DMS153 treated with DMSO at 0.1 percent for 48 hours (cell line): Measurements from ENCODE around the gene TALDO1.

Experiments used
- DNase-seq: peaks from one replicate; lab custom pipeline; 2025; ENCODE audit not compliant: unreplicated experiment; lab: John Stamatoyannopoulos, UW

The TALDO1 gene

DNA sequence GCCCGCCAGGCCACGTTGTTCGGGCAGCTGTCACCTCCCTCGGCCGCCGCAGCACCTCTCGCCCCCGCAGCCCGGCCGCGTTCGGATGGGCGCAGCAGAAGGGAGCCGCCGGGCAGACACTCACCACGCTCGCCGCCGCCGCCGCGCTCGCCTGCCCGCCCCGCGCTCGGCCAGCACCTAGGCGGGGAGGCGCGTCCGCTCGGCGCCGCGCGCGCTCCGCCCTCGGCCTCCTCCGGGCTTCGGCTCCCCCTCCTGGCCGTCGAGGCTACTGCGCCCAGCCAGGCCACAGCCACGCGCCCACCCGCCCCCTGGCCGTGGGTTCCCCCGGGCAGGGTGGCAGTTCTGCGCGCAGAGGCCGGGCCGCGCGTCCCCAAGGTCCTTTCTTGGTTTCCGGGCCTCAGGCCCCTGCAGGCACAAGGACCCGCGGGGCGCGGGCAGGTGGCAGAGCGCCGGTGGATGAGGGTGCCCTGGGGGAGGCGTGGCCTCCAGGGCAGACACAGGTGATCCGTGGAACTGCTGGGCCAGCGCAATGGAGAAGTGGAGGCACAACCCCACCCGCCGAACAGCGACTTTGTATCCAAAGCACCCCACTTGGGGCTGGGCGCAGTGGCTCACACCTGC is 50.9 kb downstream of the TALDO1 start, which contains the start of gene SLC25A22:
TSS of gene SLC25A22 (minus strand) at position 189 of the 621 bp plus-strand sequence. CDS start 3,275 bp downstream, outside the sequence.
- peak; percentile 54 for DNase-seq

DNA sequence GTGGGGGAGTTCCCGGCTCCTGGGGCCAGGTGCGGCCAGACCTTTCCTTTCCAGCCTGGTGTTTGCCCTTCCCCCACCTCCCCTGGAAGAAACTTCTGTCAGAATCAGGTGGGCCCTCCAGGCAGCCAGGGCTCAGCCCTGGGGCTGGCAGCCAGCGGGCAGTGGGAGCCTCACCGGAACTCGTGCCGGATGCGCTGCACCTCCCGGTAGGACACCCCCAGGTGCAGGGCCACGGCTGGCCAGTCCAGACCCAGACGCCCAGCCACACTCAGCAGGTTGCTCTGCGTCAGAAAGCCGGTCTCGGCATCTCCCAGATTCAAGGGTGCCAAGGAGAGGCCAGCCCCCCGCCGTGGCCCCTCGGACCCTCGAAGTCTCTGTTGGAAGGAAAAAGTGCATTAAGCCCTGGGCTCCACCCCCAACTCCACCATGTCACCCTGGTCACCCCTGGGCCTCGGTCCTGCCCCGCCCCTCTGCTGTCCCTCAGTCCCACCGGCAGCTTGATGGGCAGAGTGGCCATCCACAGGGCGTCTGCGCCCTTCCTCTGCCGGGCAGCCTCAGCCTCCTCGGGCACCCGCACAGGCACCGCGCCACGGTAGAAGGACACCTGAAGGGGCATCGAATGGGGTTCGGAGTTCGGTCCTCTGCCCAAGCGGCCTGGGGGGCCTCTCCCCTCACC is 52.5 kb downstream of the TALDO1 start:
- no peak for DNase-seq

DNA sequence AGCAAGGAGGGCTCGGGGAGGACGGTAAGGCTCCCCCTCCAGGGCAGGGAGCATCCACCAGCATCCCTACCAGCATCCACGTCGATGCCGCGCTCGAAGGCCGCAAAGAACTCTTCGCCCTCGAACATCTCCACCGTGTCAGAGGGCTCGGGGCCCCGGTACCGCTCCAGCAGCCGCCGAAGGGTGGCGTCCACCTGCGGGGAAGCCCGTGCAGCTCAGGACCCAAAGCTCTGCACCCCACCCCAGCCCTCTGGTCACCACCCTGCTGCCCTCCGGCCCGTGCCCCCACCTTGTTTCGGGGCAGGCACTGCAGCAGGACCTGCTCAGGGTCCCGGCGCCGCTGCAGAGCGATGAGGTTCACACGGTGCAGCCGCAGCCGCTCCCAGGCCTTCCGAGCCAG is 53.2 kb downstream of the TALDO1 start:
- no peak for DNase-seq

DNA sequence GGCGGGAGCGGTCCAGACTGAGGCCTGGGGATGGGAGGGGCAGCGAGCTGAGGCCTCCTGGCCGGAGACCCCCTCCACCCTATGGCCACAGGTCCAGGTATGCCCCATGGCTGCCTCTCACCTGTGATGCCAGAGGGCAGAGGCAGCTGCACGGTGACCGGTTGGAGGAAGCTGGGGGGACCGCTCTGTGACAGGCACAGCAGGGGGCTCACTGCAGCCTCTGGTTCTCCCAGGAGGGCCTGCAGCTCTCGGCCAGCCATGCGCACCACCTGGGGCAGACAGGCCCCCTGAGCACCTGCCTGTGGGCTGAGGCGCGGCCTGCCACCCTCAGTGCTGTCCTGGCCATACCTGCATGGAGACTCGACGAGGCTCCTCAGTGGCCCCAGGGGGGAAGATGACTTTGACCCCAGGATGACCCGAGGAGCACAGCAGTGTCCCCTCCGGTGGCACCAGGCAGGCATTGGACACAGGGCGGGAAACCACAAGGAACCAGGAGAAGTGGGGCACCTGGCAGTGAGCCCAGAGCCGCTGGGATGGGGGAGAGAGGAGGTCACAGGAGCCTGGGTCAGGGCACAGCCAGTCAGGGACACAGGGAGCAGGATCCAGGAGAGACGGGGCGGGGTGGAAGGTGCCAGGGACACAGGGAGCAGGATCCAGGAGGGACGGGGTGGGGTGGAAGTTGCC is 54.0 kb downstream of the TALDO1 start:
- DNase-seq: no peak

DNA sequence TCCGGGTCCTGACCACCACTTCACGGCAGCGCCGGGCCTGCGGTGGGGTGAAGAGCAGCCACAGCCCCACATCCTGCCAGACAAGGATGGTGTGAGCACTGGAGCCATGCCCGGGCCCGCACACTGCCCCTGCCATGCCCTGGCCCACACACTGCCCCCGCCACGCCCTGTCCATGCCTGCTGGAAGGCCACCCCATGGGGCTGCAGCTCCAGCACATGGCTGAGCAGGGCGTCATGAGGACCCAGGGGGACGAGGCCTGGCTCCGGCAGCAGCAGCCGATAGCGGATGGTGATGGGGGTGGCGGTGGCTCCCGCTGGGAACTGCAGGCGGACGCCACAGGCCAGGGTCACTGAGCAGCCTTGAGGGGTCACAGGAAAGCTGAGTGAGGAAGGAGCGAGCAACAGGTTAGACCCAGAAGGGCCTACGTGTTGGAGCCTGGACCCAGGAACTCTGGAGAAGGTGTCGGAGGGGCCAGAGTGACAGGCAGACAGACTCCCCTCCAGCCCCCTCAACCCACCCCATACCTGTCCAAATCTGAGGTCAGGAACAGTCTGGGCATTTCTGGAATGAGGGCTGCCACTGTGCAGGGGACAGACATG is 54.9 kb downstream of the TALDO1 start:
- no peak for DNase-seq

DNA sequence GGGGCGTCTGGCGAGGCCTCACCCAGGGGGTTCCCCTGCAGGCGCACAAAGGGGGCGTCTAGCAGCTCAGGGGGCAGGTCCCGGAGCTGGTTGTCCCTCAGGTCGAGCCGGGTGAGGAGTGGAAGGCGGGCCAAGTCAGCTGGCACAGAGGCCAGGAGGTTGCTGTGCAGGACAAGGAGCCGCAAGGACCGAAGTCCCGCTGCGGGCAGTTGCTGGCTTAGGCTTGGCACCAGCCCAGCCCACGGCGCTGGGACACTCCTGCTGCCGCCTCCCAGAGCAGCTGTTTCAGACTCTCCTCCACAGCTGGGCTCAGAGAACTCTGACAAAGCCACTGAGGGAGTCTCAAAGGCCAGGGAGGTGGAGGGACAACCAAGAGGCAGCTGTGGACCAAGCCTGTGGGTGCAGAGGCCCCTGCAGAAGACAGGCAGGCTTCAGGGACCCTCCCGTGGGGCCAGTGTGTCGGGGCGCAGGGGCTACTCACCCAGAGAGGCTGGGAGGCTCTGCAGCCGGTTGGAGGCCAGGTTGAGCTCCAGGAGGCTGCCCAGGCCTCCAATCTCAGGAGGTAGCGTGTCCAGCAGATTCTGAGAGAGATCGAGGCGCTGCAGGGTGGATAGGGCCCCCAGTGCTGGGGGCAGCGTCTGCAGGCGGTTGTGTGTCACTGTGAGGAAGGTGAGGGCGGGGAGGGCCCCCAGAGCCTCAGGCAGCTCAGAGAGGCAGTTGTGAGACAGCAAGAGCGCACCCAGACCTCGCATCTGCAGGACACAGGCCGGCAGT is 55.6 kb downstream of the TALDO1 start:
- no peak for DNase-seq

DNA sequence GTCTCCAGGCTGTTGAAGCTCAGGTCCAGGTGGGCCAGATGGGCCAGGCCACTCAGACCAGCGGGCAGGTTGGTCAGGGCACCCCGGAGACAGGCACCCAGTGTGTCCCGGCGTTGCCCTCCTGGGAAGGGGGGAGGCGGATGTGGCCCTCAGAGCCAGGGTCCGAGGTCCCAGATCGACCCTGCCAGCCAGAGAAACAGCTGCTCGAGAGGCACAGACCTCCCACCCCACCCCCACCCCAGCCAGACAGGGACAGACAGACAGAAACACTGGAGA is 56.1 kb downstream of the TALDO1 start:
- DNase-seq: no peak

DNA sequence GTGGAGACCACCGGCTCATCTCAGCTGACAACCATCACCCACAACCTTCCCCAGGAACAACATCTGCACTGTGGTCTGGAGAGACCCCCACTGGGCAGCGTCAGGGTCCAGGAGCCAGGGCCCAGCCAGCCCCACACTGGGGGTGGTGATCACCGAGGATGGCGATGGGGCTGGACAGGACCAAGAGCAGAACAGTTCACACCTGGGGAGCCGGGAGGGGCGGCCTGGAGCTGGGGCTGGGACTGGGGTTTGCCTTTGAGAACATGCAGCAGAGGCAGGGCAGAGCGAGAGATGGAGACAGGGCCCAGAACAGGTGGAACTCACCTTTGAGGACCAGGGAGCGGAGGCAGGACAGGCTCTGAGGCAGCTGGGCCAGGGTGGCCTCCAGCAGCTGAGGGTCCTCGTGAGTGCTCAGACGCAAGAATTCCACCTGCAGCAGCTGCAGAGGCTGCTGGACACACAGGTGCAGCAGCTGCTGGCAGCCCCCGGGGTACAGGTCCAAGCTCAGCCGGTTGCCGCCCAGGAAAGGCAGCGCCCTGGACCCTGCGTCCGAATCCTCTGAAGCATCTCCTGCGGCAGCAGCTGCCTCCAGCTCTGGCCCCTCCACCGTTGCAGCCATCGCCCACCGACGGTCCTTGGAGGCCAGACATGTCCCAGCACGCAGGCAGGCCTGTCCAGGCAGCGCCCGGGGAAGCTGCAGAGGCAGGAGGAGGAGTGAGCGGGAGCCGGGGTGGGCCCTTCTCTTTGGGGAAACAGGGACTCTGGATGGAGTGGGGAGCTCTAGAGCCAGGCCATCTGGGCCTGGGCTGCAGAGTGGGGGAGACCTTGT is 56.7 kb downstream of the TALDO1 start:
- DNase-seq: no peak

DNA sequence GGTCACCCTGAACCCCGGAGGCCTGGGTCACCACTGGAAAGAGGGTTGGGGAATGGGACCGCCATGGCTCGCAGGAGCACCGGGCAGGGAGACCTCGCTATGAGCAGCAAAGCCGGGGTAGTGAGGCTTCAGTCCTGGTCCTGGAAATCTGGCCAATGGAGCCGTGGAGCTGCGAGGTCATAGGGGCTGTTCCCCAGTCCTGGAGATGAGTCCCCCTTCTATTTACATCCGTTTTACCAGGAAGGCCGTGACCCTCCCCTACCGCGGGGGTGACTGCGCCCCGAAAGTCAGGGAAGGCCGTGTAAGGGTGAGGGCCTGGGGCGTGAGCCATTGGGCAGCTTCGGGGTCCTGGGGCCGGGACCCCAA is 57.3 kb downstream of the TALDO1 start:
- no peak for DNase-seq

DNA sequence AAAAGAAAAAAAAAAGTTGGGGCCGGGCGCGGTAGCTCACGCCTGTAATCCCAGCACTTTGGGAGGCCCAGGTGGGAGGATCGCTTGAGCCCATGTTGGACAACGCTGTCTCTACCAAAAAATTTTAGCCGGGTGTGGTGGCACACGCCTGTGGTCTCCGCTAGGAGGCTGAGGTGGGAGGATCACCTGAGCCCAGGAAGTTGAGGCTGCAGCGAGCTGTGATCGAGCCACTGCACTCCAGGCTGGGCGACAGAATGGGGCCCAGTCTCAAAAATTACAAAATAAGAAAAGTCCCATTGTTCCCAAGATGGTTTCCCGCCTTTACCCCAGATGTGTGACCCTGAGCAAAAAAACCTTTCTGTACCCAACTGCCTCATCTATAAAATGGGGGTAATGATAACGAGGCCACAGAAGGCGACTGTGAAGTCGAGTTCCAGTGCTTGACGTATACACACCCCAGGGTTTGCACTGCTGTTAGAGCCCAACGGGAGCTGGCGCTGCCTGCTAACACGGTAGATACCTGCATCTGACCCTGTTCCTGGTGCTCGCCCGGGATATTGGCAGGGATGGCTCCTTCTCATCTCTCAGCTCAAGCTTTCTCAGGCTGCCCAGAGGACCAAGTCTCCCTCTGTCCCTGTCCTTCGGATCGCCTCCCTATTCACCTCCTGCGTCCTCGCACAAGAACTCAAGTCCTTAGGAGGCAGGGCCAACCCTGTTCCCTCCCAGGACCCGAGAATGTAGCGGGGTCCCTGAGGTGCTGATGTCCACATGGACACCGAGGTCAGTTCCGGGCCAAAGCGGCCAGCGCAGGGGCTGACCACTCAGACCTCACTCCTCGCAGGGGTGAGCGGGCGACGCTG is 61.4 kb downstream of the TALDO1 start:
- DNase-seq: no peak

DNA sequence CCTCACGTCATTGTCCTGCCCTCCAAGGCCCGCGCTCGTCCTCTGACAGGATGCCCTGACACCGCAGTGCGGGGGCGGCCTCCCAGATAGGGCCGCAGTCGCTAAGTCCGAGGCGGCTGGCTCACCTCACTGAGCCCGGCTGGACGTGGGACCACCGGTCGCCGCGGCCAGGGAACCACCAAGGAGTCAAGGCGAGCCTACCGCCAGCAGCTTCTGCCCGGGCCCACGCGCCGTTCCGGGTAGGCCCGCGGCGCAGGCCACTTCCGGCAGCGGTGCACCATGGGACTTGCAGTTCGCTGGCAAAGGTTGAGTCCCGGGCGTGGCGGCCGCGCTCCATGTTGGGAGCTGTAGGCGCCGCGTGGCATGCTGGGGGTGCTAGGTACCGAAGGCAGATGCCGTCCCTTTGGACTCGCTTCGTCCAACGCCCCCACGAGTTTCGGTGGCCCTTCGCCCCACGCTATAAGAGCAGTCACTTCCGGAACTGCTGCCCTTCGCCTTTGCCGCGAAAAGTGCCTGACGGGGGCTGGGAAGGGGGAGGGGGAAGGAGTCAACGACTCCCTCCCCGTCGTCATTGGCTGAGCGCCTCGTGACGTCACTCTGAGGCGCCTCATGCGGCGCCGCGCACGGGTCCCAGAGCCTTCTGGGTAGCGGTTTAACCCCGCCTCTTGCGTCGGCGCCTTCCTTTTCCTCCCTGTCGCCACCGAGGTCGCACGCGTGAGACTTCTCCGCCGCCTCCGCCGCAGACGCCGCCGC is 62.2 kb downstream of the TALDO1 start, which contains the start of gene RPLP2:
TSS of gene RPLP2 (plus strand) at position 681 of the 753 bp plus-strand sequence. CDS start 268 bp downstream, outside the sequence.
- peak; percentile 91 for DNase-seq

DNA sequence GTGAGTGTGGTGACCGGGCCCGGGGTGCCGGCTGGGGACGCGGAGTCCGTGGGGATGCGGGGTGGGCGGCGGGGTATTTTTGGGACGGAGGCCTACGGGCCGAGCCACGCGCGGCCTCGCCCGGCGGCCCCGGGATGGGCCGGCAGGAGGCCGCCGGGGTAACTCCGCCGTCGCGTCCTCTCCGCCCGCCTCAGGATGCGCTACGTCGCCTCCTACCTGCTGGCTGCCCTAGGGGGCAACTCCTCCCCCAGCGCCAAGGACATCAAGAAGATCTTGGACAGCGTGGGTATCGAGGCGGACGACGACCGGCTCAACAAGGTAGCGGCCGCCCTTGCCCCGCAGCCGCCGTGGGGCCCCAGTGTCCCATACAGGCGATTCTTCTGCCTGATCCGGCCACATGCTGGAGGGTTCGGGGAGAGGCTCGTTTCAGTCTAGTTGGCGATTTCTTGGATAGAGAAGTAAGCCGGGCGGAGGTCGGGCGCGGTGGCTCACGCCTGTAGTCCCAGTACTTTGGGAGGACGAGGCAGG is 62.8 kb downstream of the TALDO1 start:
- no peak for DNase-seq

DNA sequence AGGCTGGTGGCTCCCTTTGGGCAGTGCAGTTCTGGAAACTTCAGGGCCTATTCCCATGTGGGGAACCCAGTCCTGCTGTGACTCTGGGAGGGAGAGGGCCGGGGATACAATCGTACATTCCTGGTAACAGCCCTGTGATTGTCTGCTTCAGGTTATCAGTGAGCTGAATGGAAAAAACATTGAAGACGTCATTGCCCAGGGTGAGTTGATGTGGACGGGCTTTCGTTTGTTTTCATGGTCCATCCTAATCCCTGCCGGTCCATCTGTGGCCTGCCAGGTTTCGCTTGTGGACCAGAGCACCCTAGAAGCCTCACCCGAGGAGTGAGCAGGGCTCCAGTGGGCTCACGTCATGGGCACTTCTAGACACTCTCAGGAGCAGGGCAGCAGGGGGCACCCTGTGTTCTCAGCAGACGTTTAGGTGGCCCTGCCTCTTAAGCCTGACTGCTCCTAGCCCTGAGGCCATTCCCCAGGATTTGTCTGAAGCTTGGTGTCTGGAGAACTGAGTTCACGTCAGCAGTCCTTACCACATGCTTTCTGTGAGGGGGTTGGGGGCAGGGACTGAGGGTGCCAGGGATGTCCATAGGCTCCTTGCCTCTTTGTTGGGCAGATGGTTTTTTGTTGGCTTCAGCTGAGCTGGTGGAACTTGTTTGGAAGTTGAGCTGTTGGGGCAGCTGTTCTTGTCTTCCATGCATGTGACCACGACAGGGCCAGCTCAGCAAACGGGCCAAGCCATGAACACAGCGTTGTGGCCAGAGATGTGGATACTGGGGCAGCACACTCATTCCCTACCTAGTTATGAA is 64.4 kb downstream of the TALDO1 start:
- DNase-seq: no peak

DNA sequence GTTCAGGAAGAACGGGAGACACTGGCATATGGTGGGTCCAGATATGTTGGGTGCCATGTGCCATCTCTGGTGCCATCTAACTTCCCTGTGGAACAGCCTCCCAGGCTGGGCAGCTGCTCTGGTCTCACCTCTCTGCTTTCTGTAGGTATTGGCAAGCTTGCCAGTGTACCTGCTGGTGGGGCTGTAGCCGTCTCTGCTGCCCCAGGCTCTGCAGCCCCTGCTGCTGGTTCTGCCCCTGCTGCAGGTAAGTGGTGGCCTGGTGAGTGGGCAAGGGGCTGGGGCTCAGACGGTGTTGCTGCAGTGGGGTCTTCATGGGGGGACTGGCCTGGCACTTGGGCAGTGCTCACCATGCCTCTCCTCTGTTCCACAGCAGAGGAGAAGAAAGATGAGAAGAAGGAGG is 65.1 kb downstream of the TALDO1 start:
- DNase-seq: no peak

DNA sequence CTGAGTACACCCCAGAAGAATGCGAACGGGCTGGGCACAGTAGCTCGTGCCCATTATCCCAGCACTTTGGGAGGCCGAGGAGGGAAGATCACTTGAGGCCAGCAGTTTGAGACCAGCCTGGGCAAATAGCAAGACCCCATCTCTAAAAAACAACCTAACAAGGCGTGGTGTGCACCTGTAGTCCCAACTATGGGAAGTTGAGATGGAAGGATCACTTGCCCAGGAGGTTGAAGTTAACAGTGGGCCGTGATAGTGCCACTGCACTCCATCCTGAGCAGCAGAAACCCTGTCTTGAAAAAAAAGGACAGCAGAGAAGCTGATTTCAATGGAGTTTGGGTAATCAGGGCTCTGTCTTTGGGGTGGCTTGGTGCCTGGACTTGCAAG is 65.8 kb downstream of the TALDO1 start:
- DNase-seq: no peak

DNA sequence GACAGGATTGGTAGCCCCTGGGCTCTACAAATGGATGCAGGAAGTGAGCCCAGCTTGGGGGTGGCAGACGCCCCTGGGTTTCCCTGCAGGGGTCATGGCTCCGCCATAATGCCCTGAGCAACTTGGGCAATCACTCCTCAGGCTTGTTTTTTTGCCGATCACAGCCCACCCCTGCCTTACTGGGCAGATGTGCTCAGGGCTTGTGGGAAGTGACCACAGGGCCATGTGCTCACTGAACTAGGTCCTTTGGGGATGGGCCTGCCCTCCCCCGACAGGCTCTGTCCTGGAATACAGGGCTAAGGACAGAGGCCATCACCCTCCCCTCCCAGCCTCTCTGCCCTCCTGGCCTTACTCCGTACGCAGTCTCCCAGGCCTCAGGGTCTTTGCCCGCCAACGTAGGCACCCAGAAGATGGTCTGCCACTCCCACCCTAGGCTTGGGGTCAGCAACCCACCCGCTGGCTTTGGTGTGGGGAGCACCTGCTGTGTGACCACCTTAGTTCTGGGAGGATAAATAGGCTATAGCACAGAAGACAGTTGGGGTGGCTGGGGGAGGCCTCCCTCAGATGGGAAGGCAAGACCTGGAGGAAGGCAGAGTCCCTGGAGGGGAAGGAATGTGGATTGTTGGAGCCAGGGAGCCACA is 66.3 kb downstream of the TALDO1 start:
- no peak for DNase-seq
